Measurements from ENCODE around the gene ILDR1. TPM values are rescaled to one million over a fixed set of nuclear protein-coding genes. Genes with fewer than 3 reads are reported as not detected.

Gene ILDR1
- total and polyA plus RNA-seq, 10 of the 15 experiments (the other 5 are each of a cell fraction or from before 2014, with no cell fraction given), result 1.3 to 12.0 (median 7.0) TPM

DNA sequence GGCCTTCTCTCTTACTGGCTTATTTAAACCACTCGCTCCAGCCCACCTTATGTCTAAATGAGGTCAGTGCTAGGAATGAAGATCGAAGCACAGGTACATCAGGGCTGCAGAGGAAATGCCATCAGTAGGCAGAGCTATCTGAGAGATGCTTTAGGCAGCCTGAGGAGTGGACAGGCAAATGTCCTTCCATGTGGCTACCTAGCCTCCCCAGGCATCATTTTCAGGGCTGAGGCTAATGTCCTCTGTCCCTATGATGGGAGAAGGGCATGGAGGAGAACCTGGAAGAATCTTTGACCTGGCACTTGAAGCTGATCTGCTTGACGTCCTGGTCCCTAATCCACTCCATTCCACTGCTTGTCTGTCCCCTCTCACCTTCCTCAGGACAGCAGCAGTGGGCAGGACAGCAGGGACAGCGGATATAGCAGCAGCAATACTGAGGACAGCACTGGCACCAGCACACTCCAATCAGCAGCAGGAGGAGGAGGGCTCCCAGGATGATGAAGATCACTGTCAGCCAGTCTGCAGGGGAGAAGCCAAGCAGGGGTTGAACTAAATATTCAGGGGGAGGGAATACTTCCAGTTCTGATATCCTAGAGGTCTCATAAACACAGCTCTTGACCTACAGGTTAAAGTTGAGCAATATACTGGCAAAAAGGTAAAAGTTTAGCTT lies 21.0 kb downstream of the ILDR1 start:
- ChIA-PET POLR2A (interaction anchor here (0.9 to 9.1 kb wide), 7 partner anchors 8 to 80 kb away, joined by 3 to 120 read pairs (median 14); partner anchors contain the start of gene ILDR1), SMC1A (ENCODE audit: uncharacterized antibody, unreplicated experiment) (interaction anchor here (0.6 to 28.1 kb wide), 9 partner anchors 11 to 452 kb away, joined by 3 to 882 read pairs (median 4); partner anchors contain the start of gene ILDR1), CTCF (interaction anchor here (0.7 to 4.4 kb wide), 12 partner anchors 11 to 299 kb away, joined by 3 to 23 read pairs (median 4); no protein-coding TSS in a partner anchor), RAD21 (ENCODE audit: unreplicated experiment) (interaction anchor here (1.1 to 12.6 kb wide), 7 partner anchors 11 to 255 kb away, joined by 3 to 137 read pairs (median 19); no protein-coding TSS in a partner anchor)
- ATAC-seq (no peak), FAIRE-seq (no peak), DNase-seq (ENCODE audit: low read depth, low spot score) (no peak)
- H2AFZ ChIP-seq (ENCODE audit: control insufficient read depth, low read depth, low read length), result no peak overlapping the region
- H3K4me2 ChIP-seq (ENCODE audit: control insufficient read depth, insufficient read depth), result no peak overlapping the region
- no peaks in the 10 kb centered on the region for H4K20me1 ChIP-seq (ENCODE audit: control insufficient read depth, insufficient read depth)
- no TSS peak for BruUV-seq (replicated peaks)
- H3K4me1 ChIP-seq (ENCODE audit: control insufficient read depth, insufficient read depth, low read length), result peaks cover 80% of the 10 kb centered on the region
- TF ChIP-seq JUNB (IDR thresholded peaks at IDR 0.05) (no peak), TAF1 (IDR thresholded peaks at IDR 0.05; ENCODE audit: borderline replicate concordance, low read depth, low read length) (no peak), CEBPB (IDR thresholded peaks at IDR 0.05; ENCODE audit: borderline replicate concordance in 1 of 2, low read depth in 2 of 2, low read length in 2 of 2) (no peak), SIN3A (IDR thresholded peaks at IDR 0.05; ENCODE audit: low read depth, low read length) (no peak), HDGF (IDR thresholded peaks at IDR 0.05) (no peak), POLR2A (IDR thresholded peaks at IDR 0.05; ENCODE audit: low read depth, low read length) (no peak), WRNIP1 (IDR thresholded peaks at IDR 0.05; ENCODE audit: borderline replicate concordance, low read depth, low read length) (no peak), BMI1 (IDR thresholded peaks at IDR 0.05; ENCODE audit: borderline replicate concordance) (no peak), GABPA (IDR thresholded peaks at IDR 0.05; ENCODE audit: low read depth) (no peak), NR2C1 (IDR thresholded peaks at IDR 0.05) (no peak)
- TF ChIP-seq, protein P1, sequence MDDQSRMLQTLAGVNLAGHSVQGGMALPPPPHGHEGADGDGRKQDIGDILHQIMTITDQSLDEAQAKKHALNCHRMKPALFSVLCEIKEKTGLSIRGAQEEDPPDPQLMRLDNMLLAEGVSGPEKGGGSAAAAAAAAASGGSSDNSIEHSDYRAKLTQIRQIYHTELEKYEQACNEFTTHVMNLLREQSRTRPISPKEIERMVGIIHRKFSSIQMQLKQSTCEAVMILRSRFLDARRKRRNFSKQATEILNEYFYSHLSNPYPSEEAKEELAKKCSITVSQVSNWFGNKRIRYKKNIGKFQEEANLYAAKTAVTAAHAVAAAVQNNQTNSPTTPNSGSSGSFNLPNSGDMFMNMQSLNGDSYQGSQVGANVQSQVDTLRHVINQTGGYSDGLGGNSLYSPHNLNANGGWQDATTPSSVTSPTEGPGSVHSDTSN (IDR thresholded peaks at IDR 0.05; ENCODE audit: insufficient replicate concordance, low read depth, low read length), result peak; percentile 33
- TF ChIP-seq, protein P2, sequence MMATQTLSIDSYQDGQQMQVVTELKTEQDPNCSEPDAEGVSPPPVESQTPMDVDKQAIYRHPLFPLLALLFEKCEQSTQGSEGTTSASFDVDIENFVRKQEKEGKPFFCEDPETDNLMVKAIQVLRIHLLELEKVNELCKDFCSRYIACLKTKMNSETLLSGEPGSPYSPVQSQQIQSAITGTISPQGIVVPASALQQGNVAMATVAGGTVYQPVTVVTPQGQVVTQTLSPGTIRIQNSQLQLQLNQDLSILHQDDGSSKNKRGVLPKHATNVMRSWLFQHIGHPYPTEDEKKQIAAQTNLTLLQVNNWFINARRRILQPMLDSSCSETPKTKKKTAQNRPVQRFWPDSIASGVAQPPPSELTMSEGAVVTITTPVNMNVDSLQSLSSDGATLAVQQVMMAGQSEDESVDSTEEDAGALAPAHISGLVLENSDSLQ (IDR thresholded peaks at IDR 0.05), result peak; percentile 73
- peaks cover 14% of the 10 kb centered on the region for H3K79me2 ChIP-seq (ENCODE audit: control insufficient read depth, insufficient read depth, low read length)
- no peak overlapping the region for H3K4me3 ChIP-seq
- 81% methylated on average over 4 of the region's 4 CpGs for WGBS (ENCODE audit: insufficient coverage, insufficient replicate concordance, low lambda C conversion rate, missing lambda C conversion rate)
- H3K27ac ChIP-seq (ENCODE audit: control insufficient read depth, insufficient read depth), result no peak overlapping the region
- no peaks in the 10 kb centered on the region for H3K9me3 ChIP-seq (replicated peaks; ENCODE audit: control insufficient read depth, insufficient read depth, low read length)
- in situ Hi-C loops (cut with MboI) (loop anchor here (5.0 kb wide), 1 partner anchor 76 kb away; no protein-coding TSS in a partner anchor), intact Hi-C loops (cut with micrococcal nuclease; ENCODE audit: unreplicated experiment) (loop anchor here (5.0 kb wide), 1 partner anchor 164 kb away; the partner anchor contains the start of genes EAF2 and IQCB1)
- no peaks in the 10 kb centered on the region for H3K27me3 ChIP-seq (replicated peaks in 1 of 2; ENCODE audit: control insufficient read depth in 2 of 2, insufficient read depth in 2 of 2, low read length in 1 of 2)
- no peak overlapping the region for H3K9ac ChIP-seq (ENCODE audit: control insufficient read depth, insufficient read depth, low read length)
- peaks cover 4 to 13% of the 10 kb centered on the region in 2 experiments for H3K36me3 ChIP-seq (ENCODE audit: control insufficient read depth in 2 of 2, insufficient read depth in 2 of 2, low read length in 1 of 2)
